HepG2 (cell line): ENCODE measurements around the gene FRAS1. TPM values are rescaled to one million over a fixed set of nuclear protein-coding genes. Genes with fewer than 3 reads are reported as not detected.

Experiments used
- ARID5B ChIP-seq: IDR thresholded peaks from 2 replicates; pipeline ENCODE4 v1.4.0; 2020; ENCODE audit warnings: mild to moderate bottlenecking, missing genetic modification reagents
- EP300 ChIP-seq, 3 experiments: sonication (generic) in 1 of 3; formaldehyde crosslinking in 1 of 3; IDR thresholded peaks; 2 replicates each; pipeline versions ENCODE4 v1.5.1 to v1.6.1; 2011 to 2020; ENCODE audit warnings: low read depth in 2 of 3, low read length in 2 of 3, borderline replicate concordance in 1 of 3, improper control_type of control experiment in 1 of 3, mild to moderate bottlenecking in 1 of 3, missing genetic modification reagents in 1 of 3, moderate library complexity in 1 of 3
- FOXP4 ChIP-seq: sonication (generic); formaldehyde crosslinking; IDR thresholded peaks from 2 replicates; pipeline ENCODE4 v1.4.0; 2020; ENCODE audit warnings: missing genetic modification reagents
- GZF1 ChIP-seq: sonication (generic); formaldehyde crosslinking; IDR thresholded peaks from 2 replicates; pipeline ENCODE4 v1.5.1; 2020; ENCODE audit warnings: mild to moderate bottlenecking, missing genetic modification reagents
- HNF4A ChIP-seq: sonication (generic); formaldehyde crosslinking; IDR thresholded peaks from 2 replicates; pipeline ENCODE4 v1.4.0; 2020; ENCODE audit warnings: missing genetic modification reagents
- HNRNPUL1 ChIP-seq: fragments of 200-400 bp; formaldehyde crosslinking; IDR thresholded peaks from 2 replicates; pipeline ENCODE4 v1.6.1; 2017; ENCODE audit warnings: low read depth, mild to moderate bottlenecking, low read length, moderate library complexity
- KMT2B ChIP-seq: IDR thresholded peaks from 2 replicates; pipeline ENCODE4 v1.6.1; 2016; ENCODE audit warnings: missing genetic modification reagents, missing compliant biosample characterization
- MXD1 ChIP-seq: sonication (generic); formaldehyde crosslinking; IDR thresholded peaks from 2 replicates; pipeline ENCODE4 v1.4.0; 2020; ENCODE audit warnings: mild to moderate bottlenecking, missing genetic modification reagents
- NCOR1 ChIP-seq: fragments of 200-600 bp; sonication (generic); IDR thresholded peaks from 2 replicates; pipeline ENCODE4 v1.7.0; 2017; ENCODE audit warnings: antibody characterized with exemption, low read length, borderline replicate concordance
- NR2F6 ChIP-seq, 2 experiments: IDR thresholded peaks; 2 replicates each; pipeline ENCODE4 v1.6.1; 2016; ENCODE audit warnings: antibody characterized with exemption in 1 of 2, mild to moderate bottlenecking in 1 of 2
- PITX1 ChIP-seq: sonication (generic); formaldehyde crosslinking; IDR thresholded peaks from 2 replicates; pipeline ENCODE4 v1.5.1; 2020; ENCODE audit warnings: mild to moderate bottlenecking, missing genetic modification reagents
- POGZ ChIP-seq: sonication (generic); formaldehyde crosslinking; IDR thresholded peaks from 2 replicates; pipeline ENCODE4 v1.4.0; 2020; ENCODE audit warnings: mild to moderate bottlenecking, missing genetic modification reagents
- RXRB ChIP-seq: IDR thresholded peaks from 2 replicates; pipeline ENCODE4 v1.6.1; 2016; ENCODE audit warnings: borderline replicate concordance, missing genetic modification reagents, missing compliant biosample characterization
- SOX13 ChIP-seq, 3 experiments: fragments of 450-650 bp in 1 of 3; sonication (generic) in 1 of 3; formaldehyde crosslinking in 1 of 3; IDR thresholded peaks in 2 of 3; conservative IDR thresholded peaks in 1 of 3; 2 replicates each; pipeline versions ENCODE4 v1.5.0 to v1.6.1; 2016 to 2020; ENCODE audit warnings: antibody characterized with exemption in 1 of 3, mild to moderate bottlenecking in 1 of 3, missing compliant biosample characterization in 1 of 3, missing genetic modification reagents in 1 of 3, moderate library complexity in 1 of 3
- SOX5 ChIP-seq: IDR thresholded peaks from 2 replicates; pipeline ENCODE4 v1.6.1; 2016; ENCODE audit warnings: borderline replicate concordance
- SOX6 ChIP-seq, 2 experiments: fragments of 450-650 bp in 1 of 2; sonication (generic) in 1 of 2; formaldehyde crosslinking in 1 of 2; IDR thresholded peaks; 2 replicates each; pipeline versions ENCODE4 v1.4.0 to v1.6.1; 2017 to 2020; ENCODE audit warnings: antibody characterized with exemption in 1 of 2, mild to moderate bottlenecking in 1 of 2, missing genetic modification reagents in 1 of 2
- SRSF4 ChIP-seq: fragments of 200-400 bp; formaldehyde crosslinking; IDR thresholded peaks from one replicate; pipeline ENCODE4 v1.6.1; 2018; ENCODE audit warnings: mild to moderate bottlenecking, low read depth, low read length, moderate library complexity; ENCODE audit not compliant: poor library complexity, severe bottlenecking
- TCF7 ChIP-seq: sonication (generic); IDR thresholded peaks from 2 replicates; pipeline ENCODE4 v1.6.1; 2016; ENCODE audit warnings: antibody characterized with exemption, low read depth
- TFAP4 ChIP-seq: sonication (generic); IDR thresholded peaks from 2 replicates; pipeline ENCODE4 v1.6.1; 2016; ENCODE audit warnings: low read depth, borderline replicate concordance
- THAP11 ChIP-seq: IDR thresholded peaks from 2 replicates; pipeline ENCODE4 v1.6.1; 2016; ENCODE audit warnings: missing biosample characterization, missing genetic modification reagents
- ZNF468 ChIP-seq: sonication (generic); formaldehyde crosslinking; IDR thresholded peaks from 2 replicates; pipeline ENCODE4 v1.8.0; 2022; ENCODE audit warnings: mild to moderate bottlenecking, moderate library complexity, missing genetic modification reagents
- ZSCAN20 ChIP-seq: sonication (generic); formaldehyde crosslinking; IDR thresholded peaks from 2 replicates; pipeline ENCODE4 v1.4.0; 2020; ENCODE audit warnings: missing genetic modification reagents, mild to moderate bottlenecking, borderline replicate concordance
- polyA plus RNA-seq, 8 experiments: library from polyadenylated mRNA; depleted of rRNA in 3 of 8; stranded (reverse) in 7 of 8; unstranded in 1 of 8; fragments of >200 nt; fragmentation: Illumina TruSeq in 4 of 8; extraction: Trizol in 4 of 8; gene quantifications; 2 replicates each; pipeline versions ENCODE4 v1.2.1 to v1.2.3, GENCODE V29; 2011 to 2016; ENCODE audit warnings: low read depth in 4 of 8, missing spikeins in 1 of 8, mixed read lengths in 1 of 8; ENCODE audit not compliant: insufficient read depth in 1 of 8
- total RNA-seq, 5 experiments: library from RNA; depleted of rRNA; stranded (reverse); fragments of >200 nt; fragmentation: Illumina TruSeq; extraction: Trizol; gene quantifications; 2 replicates each; pipeline ENCODE4 v1.2.3, GENCODE V29; 2016; ENCODE audit warnings: low read depth in 1 of 5

The FRAS1 gene
- total and polyA plus RNA-seq, 2 of the 13 experiments (the other 11 are each of a cell fraction or from before 2014, with no cell fraction given), result 22.5 to 31.6 TPM

- TF ChIP-seq SOX13 (IDR thresholded peaks at IDR 0.05) (no peak), SOX13 (CRISPR knock-in tag; conservative IDR thresholded peaks at IDR 0.05 in 1 of 2, IDR thresholded peaks at IDR 0.05 in 1 of 2) (0 out of 4 replicates have a peak, but pooled peaks of 1 of the 2 experiments have one; percentile 8), TFAP4 (no peak), RXRB (0 out of 2 replicates have a peak, but pooled peaks have one; percentile 23), GZF1 (no peak), KMT2B (no peak), POGZ (CRISPR knock-in tag) (0 out of 2 replicates have a peak, but pooled peaks have one; percentile 24), SOX5 (peak; percentile 24; the same call in 1 of the 2 replicates), ZSCAN20 (CRISPR knock-in tag) (no peak), HNRNPUL1 (0 out of 2 replicates have a peak, but pooled peaks have one; percentile 24), PITX1 (CRISPR knock-in tag) (peak; percentile 25; the same call in 1 of the 2 replicates), EP300 (IDR thresholded peaks at IDR 0.05; ENCODE audit: low read depth in 2 of 2, low read length in 2 of 2) (peak in 1 of 2 experiments; percentile 69; a peak in 2 of 4 replicates), EP300 (CRISPR knock-in tag; IDR thresholded peaks at IDR 0.05; ENCODE audit: borderline replicate concordance) (no peak; the same call in 1 of the 2 replicates), SOX6 (IDR thresholded peaks at IDR 0.05) (no peak), SOX6 (CRISPR knock-in tag; IDR thresholded peaks at IDR 0.05) (peak; percentile 44; the same call in 1 of the 2 replicates), TCF7 (peak; percentile 35; the same call in 1 of the 2 replicates), ZNF468 (CRISPR knock-in tag) (no peak), NR2F6 (IDR thresholded peaks at IDR 0.05) (peak; percentile 48), NR2F6 (CRISPR knock-in tag; IDR thresholded peaks at IDR 0.05) (no peak), THAP11 (CRISPR knock-in tag) (no peak), HNF4A (CRISPR knock-in tag) (no peak; the same call in none of the 2 replicates), FOXP4 (CRISPR knock-in tag) (peak; percentile 34; the same call in 1 of the 2 replicates), MXD1 (CRISPR knock-in tag) (no peak), ARID5B (peak; percentile 27; the same call in 1 of the 2 replicates), NCOR1 (peak; percentile 35; the same call in 1 of the 2 replicates), SRSF4 (no peak)
Measured at GRCh38 chr4:78150543-78150864, 93.4 kb downstream of the FRAS1 start (continued).
